BE2C (cell line): ENCODE data around the gene APLF.

Experiments
- DNase-seq: peaks from one replicate; pipeline ENCODE4 v3.0.0-alpha.2; 2020
- H3K27me3 ChIP-seq: fragments of 250-450 bp; sonication (Bioruptor Pico); 2 replicates; pipeline ENCODE4 v1.5.1; 2020; ENCODE audit warnings: mild to moderate bottlenecking
- H3K36me3 ChIP-seq: fragments of 250-450 bp; sonication (Bioruptor Pico); 2 replicates; pipeline ENCODE4 v1.5.1; 2020; ENCODE audit warnings: mild to moderate bottlenecking
- H3K4me1 ChIP-seq: fragments of 250-450 bp; sonication (Bioruptor Pico); 2 replicates; pipeline ENCODE4 v1.5.1; 2020
- H3K4me3 ChIP-seq: 2 replicates; pipeline ENCODE4 v1.5.1; 2011; ENCODE audit warnings: low read depth, low read length
- H3K9me3 ChIP-seq: fragments of 250-450 bp; sonication (Bioruptor Pico); 2 replicates; pipeline ENCODE4 v1.5.1; 2020
- CTCF ChIP-seq: IDR thresholded peaks from 2 replicates; pipeline ENCODE4 v1.5.1; 2012; ENCODE audit warnings: mild to moderate bottlenecking, low read depth, low read length

APLF gene

GRCh38 chr2:68579689-68580088 is 112.3 kb downstream of the APLF start:
- no peak for TF ChIP-seq CTCF
- no peaks in the 10 kb centered on the region for H3K27me3 ChIP-seq
- no peak for DNase-seq

GRCh38 chr2:68588589-68588988 is 121.2 kb downstream of the APLF start:
- Histone ChIP-seq H3K9me3 (no peaks in the 10 kb centered on the region), H3K4me3 (no peak overlapping the region), H3K36me3 (no peaks in the 10 kb centered on the region), H3K27me3 (no peaks in the 10 kb centered on the region), H3K4me1 (no peaks in the 10 kb centered on the region)
- TF ChIP-seq CTCF, result no peak
- DNase-seq, result no peak

More at GRCh38 chr2:68579689-68580088, 112.3 kb downstream of the APLF start:
- H3K4me3 ChIP-seq, result no peak overlapping the region
- no peaks in the 10 kb centered on the region for H3K4me1 ChIP-seq
- H3K9me3 ChIP-seq, result no peaks in the 10 kb centered on the region
- no peaks in the 10 kb centered on the region for H3K36me3 ChIP-seq

GRCh38 chr2:68589963-68590362 is 122.6 kb downstream of the APLF start:
- Histone ChIP-seq H3K4me1 (no peaks in the 10 kb centered on the region), H3K27me3 (no peaks in the 10 kb centered on the region), H3K9me3 (no peaks in the 10 kb centered on the region), H3K4me3 (no peak overlapping the region), H3K36me3 (no peaks in the 10 kb centered on the region)
- no peak for TF ChIP-seq CTCF
- no peak for DNase-seq

GRCh38 chr2:68590702-68591101 is 123.3 kb downstream of the APLF start:
- H3K27me3 ChIP-seq, result no peaks in the 10 kb centered on the region
- DNase-seq, result no peak
- H3K9me3 ChIP-seq, result no peaks in the 10 kb centered on the region
- no peak for TF ChIP-seq CTCF
- H3K4me3 ChIP-seq, result no peak overlapping the region
- H3K4me1 ChIP-seq, result no peaks in the 10 kb centered on the region
- no peaks in the 10 kb centered on the region for H3K36me3 ChIP-seq

- TF ChIP-seq CTCF, result no peak
- Histone ChIP-seq H3K36me3 (no peaks in the 10 kb centered on the region), H3K9me3 (no peaks in the 10 kb centered on the region), H3K27me3 (no peaks in the 10 kb centered on the region), H3K4me1 (no peaks in the 10 kb centered on the region), H3K4me3 (no peak overlapping the region)
- no peak for DNase-seq
Measured at GRCh38 chr2:68591225-68591624, 123.8 kb downstream of the APLF start.

- no peak for TF ChIP-seq CTCF
- H3K27me3 ChIP-seq, result no peaks in the 10 kb centered on the region
- no peaks in the 10 kb centered on the region for H3K4me1 ChIP-seq
- no peak for DNase-seq
- H3K4me3 ChIP-seq, result no peak overlapping the region
- H3K36me3 ChIP-seq, result no peaks in the 10 kb centered on the region
- H3K9me3 ChIP-seq, result no peaks in the 10 kb centered on the region
Measured at GRCh38 chr2:68594041-68594440, 126.7 kb downstream of the APLF start.
